Measurements from ENCODE around the gene CD1C. TPM values are rescaled to one million over a fixed set of nuclear protein-coding genes. Genes with fewer than 3 reads are reported as not detected.

CD1C gene
- total RNA-seq, 2 donors from 2014 or later: 0.32 to 0.98 TPM

DNA sequence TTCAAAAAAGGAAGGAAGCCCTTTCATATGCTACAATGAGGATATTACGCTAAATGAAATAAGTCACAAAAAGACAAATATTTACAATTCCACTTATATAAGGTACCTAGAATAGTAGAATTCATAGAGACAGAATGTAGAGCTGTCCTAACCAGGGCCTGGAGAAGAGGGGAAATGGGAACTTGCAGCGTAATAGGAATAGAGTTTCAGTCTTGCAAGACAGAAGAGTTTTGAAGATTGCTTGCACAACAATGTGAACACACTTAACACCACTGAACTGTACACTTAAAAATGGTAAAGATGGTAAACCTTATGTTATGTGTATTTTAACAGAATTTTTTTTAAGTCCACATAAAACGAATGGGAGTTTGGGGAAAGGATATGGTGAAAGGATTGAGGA is 38.7 kb downstream of the CD1C start:
- no peak for DNase-seq
- H3K4me1 ChIP-seq: no peaks in the 10 kb centered on the region
- intact Hi-C loops (cut with DNase I): no loop called here
- no peaks in the 10 kb centered on the region for H3K36me3 ChIP-seq
- H3K27ac ChIP-seq: no peak overlapping the region
- TF ChIP-seq, protein P1, sequence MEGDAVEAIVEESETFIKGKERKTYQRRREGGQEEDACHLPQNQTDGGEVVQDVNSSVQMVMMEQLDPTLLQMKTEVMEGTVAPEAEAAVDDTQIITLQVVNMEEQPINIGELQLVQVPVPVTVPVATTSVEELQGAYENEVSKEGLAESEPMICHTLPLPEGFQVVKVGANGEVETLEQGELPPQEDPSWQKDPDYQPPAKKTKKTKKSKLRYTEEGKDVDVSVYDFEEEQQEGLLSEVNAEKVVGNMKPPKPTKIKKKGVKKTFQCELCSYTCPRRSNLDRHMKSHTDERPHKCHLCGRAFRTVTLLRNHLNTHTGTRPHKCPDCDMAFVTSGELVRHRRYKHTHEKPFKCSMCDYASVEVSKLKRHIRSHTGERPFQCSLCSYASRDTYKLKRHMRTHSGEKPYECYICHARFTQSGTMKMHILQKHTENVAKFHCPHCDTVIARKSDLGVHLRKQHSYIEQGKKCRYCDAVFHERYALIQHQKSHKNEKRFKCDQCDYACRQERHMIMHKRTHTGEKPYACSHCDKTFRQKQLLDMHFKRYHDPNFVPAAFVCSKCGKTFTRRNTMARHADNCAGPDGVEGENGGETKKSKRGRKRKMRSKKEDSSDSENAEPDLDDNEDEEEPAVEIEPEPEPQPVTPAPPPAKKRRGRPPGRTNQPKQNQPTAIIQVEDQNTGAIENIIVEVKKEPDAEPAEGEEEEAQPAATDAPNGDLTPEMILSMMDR (IDR thresholded peaks at IDR 0.05): no peak
- H3K9ac ChIP-seq (ENCODE audit: low read depth in 2 of 2, low read length in 2 of 2): no peak overlapping the region
- no peak overlapping the region for H3K4me3 ChIP-seq
- no peaks in the 10 kb centered on the region for H3K27me3 ChIP-seq
- H3K9me3 ChIP-seq: no peaks in the 10 kb centered on the region

DNA sequence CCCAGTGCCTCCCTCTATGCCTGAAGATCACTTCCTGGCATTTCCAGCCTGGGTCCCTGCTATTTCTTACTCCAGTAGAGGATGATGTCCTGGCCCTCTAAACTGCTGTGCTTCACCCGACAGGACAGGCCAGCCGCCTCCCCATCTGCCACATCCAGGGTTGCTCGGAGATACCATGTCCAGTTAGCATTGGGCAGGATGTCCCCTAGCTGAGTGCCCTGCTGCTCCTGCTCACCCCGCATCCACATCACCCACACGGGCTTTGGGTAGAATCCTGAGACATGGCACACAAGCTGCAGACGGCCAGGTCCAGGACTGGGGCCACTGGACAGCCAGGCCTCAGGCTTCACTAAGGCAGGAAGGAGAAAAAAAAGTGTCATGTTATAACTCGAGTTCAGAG is 39.6 kb downstream of the CD1C start:
- no peaks in the 10 kb centered on the region for H3K9me3 ChIP-seq
- intact Hi-C loops (cut with DNase I): no loop called here
- DNase-seq: no peak
- H3K27ac ChIP-seq: no peak overlapping the region
- H3K9ac ChIP-seq (ENCODE audit: low read depth in 2 of 2, low read length in 2 of 2): no peak overlapping the region
- H3K4me1 ChIP-seq: no peaks in the 10 kb centered on the region
- TF ChIP-seq, protein P1 (IDR thresholded peaks at IDR 0.05): no peak
- no peak overlapping the region for H3K4me3 ChIP-seq
- H3K27me3 ChIP-seq: no peaks in the 10 kb centered on the region
- H3K36me3 ChIP-seq: no peaks in the 10 kb centered on the region

DNA sequence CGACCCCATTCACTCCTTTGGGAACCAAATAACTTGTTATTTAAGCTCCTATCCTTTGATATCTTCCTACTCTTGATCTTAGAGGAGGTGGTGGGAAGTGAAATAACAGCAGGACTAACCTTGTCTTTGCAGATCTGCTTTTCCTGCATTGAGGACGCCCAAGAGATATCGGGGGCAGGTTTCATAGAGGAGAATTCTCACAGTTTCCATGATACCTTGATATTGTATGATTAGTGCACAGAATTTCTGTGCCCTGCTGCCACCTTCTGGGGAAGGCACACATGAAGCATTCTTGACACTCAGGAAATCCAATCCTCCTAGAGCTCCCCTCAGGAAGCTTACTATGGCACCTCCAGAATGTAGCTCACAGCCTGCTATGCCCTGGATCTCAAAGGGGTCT is 40.0 kb downstream of the CD1C start:
- Histone ChIP-seq H3K4me1 (no peaks in the 10 kb centered on the region), H3K27me3 (no peaks in the 10 kb centered on the region), H3K36me3 (no peaks in the 10 kb centered on the region), H3K9me3 (no peaks in the 10 kb centered on the region), H3K9ac (ENCODE audit: low read depth in 2 of 2, low read length in 2 of 2) (no peak overlapping the region), H3K4me3 (no peak overlapping the region), H3K27ac (no peak overlapping the region)
- no peak for DNase-seq
- TF ChIP-seq, protein P1 (IDR thresholded peaks at IDR 0.05): no peak
- intact Hi-C loops (cut with DNase I): no loop called here

DNA sequence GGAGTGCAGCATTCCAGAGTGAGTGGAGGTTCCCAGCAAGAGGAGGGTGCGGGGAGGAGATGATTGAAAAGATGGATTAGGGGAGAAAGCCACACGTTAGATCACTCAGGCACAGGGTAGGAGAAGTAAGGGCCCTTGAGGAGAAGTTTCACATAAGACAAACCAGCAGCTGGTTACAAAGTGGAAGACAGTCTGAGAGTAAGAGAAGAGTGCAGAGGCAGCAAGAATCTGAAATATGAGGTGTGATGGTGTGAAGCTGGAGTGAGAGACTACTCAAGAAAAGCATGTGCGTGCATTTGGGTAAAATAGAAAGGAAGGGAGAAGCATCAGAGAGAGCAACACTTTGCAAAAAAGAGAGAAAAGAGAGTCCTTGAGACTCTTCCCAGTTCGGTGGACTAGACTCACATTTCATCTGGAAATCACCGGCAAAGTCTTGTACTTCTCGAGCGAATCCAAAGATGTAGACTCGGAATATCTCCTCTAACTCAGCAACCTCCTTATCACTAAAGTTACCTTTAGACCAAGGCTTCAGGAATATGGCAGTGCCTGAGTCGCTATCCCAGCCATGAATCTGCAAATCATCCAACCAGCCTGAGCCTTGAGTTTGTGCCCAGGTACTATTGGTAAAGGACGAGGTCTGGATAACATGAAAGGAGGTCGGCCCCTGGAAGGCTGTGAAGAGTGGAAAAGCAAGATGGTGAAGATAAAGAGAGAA is 40.8 kb downstream of the CD1C start:
- intact Hi-C loops (cut with DNase I): no loop called here
- TF ChIP-seq, protein P1 (IDR thresholded peaks at IDR 0.05): no peak
- H3K9ac ChIP-seq (ENCODE audit: low read depth in 2 of 2, low read length in 2 of 2): no peak overlapping the region
- no peak overlapping the region for H3K4me3 ChIP-seq
- no peaks in the 10 kb centered on the region for H3K27me3 ChIP-seq
- no peaks in the 10 kb centered on the region for H3K36me3 ChIP-seq
- H3K27ac ChIP-seq: no peak overlapping the region
- no peak for DNase-seq
- H3K4me1 ChIP-seq: no peaks in the 10 kb centered on the region
- H3K9me3 ChIP-seq: no peaks in the 10 kb centered on the region

DNA sequence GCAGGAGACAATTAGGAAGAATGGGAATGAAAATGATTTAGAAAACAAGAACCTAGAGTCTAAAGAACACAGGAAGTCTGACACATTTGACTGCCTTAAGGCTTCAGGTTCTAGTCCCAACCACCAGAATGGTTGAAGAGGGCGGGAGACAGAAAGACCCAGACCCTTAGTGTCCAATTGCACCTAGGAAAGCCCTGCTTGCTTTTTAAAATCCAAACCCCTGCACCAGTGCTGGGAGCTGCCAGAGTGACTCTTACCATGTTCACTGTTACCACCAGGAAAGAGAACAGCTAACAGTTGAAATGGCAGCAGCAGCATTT is 41.3 kb downstream of the CD1C start:
- no peaks in the 10 kb centered on the region for H3K9me3 ChIP-seq
- no peak overlapping the region for H3K27ac ChIP-seq
- intact Hi-C loops (cut with DNase I): no loop called here
- no peak overlapping the region for H3K4me3 ChIP-seq
- TF ChIP-seq, protein P1 (IDR thresholded peaks at IDR 0.05): no peak
- no peak for DNase-seq
- no peaks in the 10 kb centered on the region for H3K27me3 ChIP-seq
- H3K9ac ChIP-seq (ENCODE audit: low read depth in 2 of 2, low read length in 2 of 2): no peak overlapping the region
- no peaks in the 10 kb centered on the region for H3K36me3 ChIP-seq
- H3K4me1 ChIP-seq: no peaks in the 10 kb centered on the region
